HL-60 (cell line): ENCODE results near the gene ATXN7L3.

Experiments used
- CTCF ChIP-seq: IDR thresholded peaks from one replicate; pipeline ENCODE4 v1.5.1; 2011; ENCODE audit warnings: low read length, control low read depth, inconsistent platforms; ENCODE audit not compliant: insufficient read depth
- GABPA ChIP-seq: IDR thresholded peaks from 2 replicates; pipeline ENCODE4 v1.6.1; 2012; ENCODE audit warnings: low read depth
- POLR2AphosphoS5 ChIP-seq: IDR thresholded peaks from 2 replicates; pipeline ENCODE4 v1.6.1; 2012; ENCODE audit warnings: low read depth
- REST ChIP-seq: IDR thresholded peaks from 2 replicates; pipeline ENCODE4 v1.6.1; 2012; ENCODE audit warnings: low read depth; ENCODE audit not compliant: insufficient replicate concordance
- SPI1 ChIP-seq: IDR thresholded peaks from 2 replicates; pipeline ENCODE4 v1.6.1; 2012; ENCODE audit warnings: low read depth, mild to moderate bottlenecking, borderline replicate concordance

GRCh38 chr17:44197107-44197506 is 2.6 kb downstream of the ATXN7L3 start:
- TF ChIP-seq CTCF: no peak
- TF ChIP-seq GABPA: no peak
- TF ChIP-seq POLR2AphosphoS5: no peak
- no peak for TF ChIP-seq REST
- no peak for TF ChIP-seq SPI1
